HEK293 (cell line): ENCODE results near the gene DPP6.

ENCODE experiments used
- CTCF ChIA-PET: fragments of 350-600 bp; formaldehyde crosslinking; extraction: SDS; loops from one replicate; lab custom pipeline; 2021; ENCODE audit warnings: antibody characterized with exemption; lab: Yijun Ruan, JAX
- POLR2A ChIA-PET: fragments of 300-600 bp; formaldehyde crosslinking; extraction: SDS; loops from one replicate; lab custom pipeline; 2020; ENCODE audit warnings: antibody characterized with exemption, inconsistent platforms; lab: Yijun Ruan, JAX
- H3K27ac ChIP-seq: fragments of 200-500 bp; sonication (Bioruptor generic); 2 replicates; pipeline ENCODE4 v1.5.1; 2014; ENCODE audit warnings: low read depth, low read length, control low read depth, inconsistent platforms; ENCODE audit errors: extremely low read depth
- H3K36me3 ChIP-seq, 2 experiments: fragments of 200-500 bp in 1 of 2; sonication (Bioruptor generic) in 1 of 2; 1 replicate in 1 of 2; 2 replicates in 1 of 2; pipeline ENCODE4 v1.5.1; 2014 to 2017; ENCODE audit warnings: inconsistent platforms in 2 of 2, low read length in 2 of 2; ENCODE audit not compliant: control insufficient read depth in 2 of 2, insufficient read depth in 1 of 2
- H3K4me1 ChIP-seq: fragments of 200-500 bp; sonication (Bioruptor generic); 2 replicates; pipeline ENCODE4 v1.5.1; 2014; ENCODE audit warnings: mild to moderate bottlenecking, low read length, inconsistent platforms; ENCODE audit not compliant: control insufficient read depth, insufficient read depth
- H3K4me3 ChIP-seq: 2 replicates; pipeline ENCODE4 v1.5.1; 2011; ENCODE audit warnings: low read depth, mild to moderate bottlenecking, control low read depth, low read length, moderate library complexity
- H3K9me3 ChIP-seq: fragments of 200-500 bp; sonication (Bioruptor generic); 2 replicates; pipeline ENCODE4 v1.5.1; 2014; ENCODE audit warnings: low read depth, low read length, inconsistent platforms; ENCODE audit not compliant: control insufficient read depth, insufficient read depth
- FEZF1 ChIP-seq: fragments of 450-650 bp; formaldehyde crosslinking; IDR thresholded peaks from 2 replicates; pipeline ENCODE4 v1.5.1; 2016; ENCODE audit warnings: missing biosample characterization, missing genetic modification characterization
- SALL2 ChIP-seq: fragments of 450-650 bp; formaldehyde crosslinking; IDR thresholded peaks from 2 replicates; pipeline ENCODE4 v1.5.0; 2017; ENCODE audit warnings: missing biosample characterization, mild to moderate bottlenecking, missing genetic modification characterization, borderline replicate concordance
- ZBTB17 ChIP-seq: fragments of 450-650 bp; formaldehyde crosslinking; IDR thresholded peaks from 2 replicates; pipeline ENCODE4 v1.5.1; 2016; ENCODE audit warnings: missing biosample characterization, missing genetic modification characterization
- ZBTB8A ChIP-seq: fragments of 450-650 bp; formaldehyde crosslinking; IDR thresholded peaks from 2 replicates; pipeline ENCODE4 v1.5.1; 2016; ENCODE audit warnings: missing biosample characterization, missing genetic modification characterization
- ZEB2 ChIP-seq: fragments of 450-650 bp; formaldehyde crosslinking; IDR thresholded peaks from 2 replicates; pipeline ENCODE4 v1.5.1; 2016; ENCODE audit warnings: missing biosample characterization, missing genetic modification characterization
- ZNF112 ChIP-seq: fragments of 450-650 bp; formaldehyde crosslinking; IDR thresholded peaks from 2 replicates; pipeline ENCODE4 v1.5.0; 2017; ENCODE audit warnings: missing biosample characterization, missing genetic modification characterization
- ZNF2 ChIP-seq: fragments of 450-650 bp; formaldehyde crosslinking; IDR thresholded peaks from 2 replicates; pipeline ENCODE4 v1.5.1; 2016; ENCODE audit warnings: missing biosample characterization, missing genetic modification characterization
- ZNF280D ChIP-seq: fragments of 450-650 bp; formaldehyde crosslinking; IDR thresholded peaks from 2 replicates; pipeline ENCODE4 v1.5.1; 2016; ENCODE audit warnings: missing biosample characterization, missing genetic modification characterization
- ZNF335 ChIP-seq: fragments of 450-650 bp; formaldehyde crosslinking; conservative IDR thresholded peaks from 2 replicates; pipeline ENCODE4 v1.5.1; 2016; ENCODE audit warnings: missing biosample characterization, missing genetic modification characterization
- ZNF354C ChIP-seq: fragments of 450-650 bp; formaldehyde crosslinking; IDR thresholded peaks from 2 replicates; pipeline ENCODE4 v1.5.1; 2016; ENCODE audit warnings: missing biosample characterization, missing genetic modification characterization, low read depth, borderline replicate concordance
- ZNF433 ChIP-seq: fragments of 450-650 bp; formaldehyde crosslinking; IDR thresholded peaks from 2 replicates; pipeline ENCODE4 v1.5.1; 2016; ENCODE audit warnings: missing biosample characterization, missing genetic modification characterization, low read depth
- ZNF449 ChIP-seq: fragments of 450-650 bp; formaldehyde crosslinking; IDR thresholded peaks from 2 replicates; pipeline ENCODE4 v1.5.1; 2017; ENCODE audit warnings: missing biosample characterization, mild to moderate bottlenecking, missing genetic modification characterization, moderate library complexity
- ZNF548 ChIP-seq: fragments of 450-650 bp; formaldehyde crosslinking; IDR thresholded peaks from 2 replicates; pipeline ENCODE4 v1.5.1; 2016; ENCODE audit warnings: missing biosample characterization, missing genetic modification characterization
- ZNF571 ChIP-seq: fragments of 450-650 bp; formaldehyde crosslinking; IDR thresholded peaks from 2 replicates; pipeline ENCODE4 v1.5.0; 2017; ENCODE audit warnings: missing biosample characterization, missing genetic modification characterization
- ZNF596 ChIP-seq: fragments of 450-650 bp; IDR thresholded peaks from 2 replicates; pipeline ENCODE4 v1.5.0; 2018; ENCODE audit warnings: missing biosample characterization, mild to moderate bottlenecking, missing genetic modification characterization, moderate library complexity
- ZNF776 ChIP-seq: fragments of 450-650 bp; formaldehyde crosslinking; IDR thresholded peaks from 2 replicates; pipeline ENCODE4 v1.5.0; 2017; ENCODE audit warnings: missing biosample characterization, missing genetic modification characterization, borderline replicate concordance
- ZNF792 ChIP-seq: fragments of 450-650 bp; formaldehyde crosslinking; IDR thresholded peaks from 2 replicates; pipeline ENCODE4 v1.5.1; 2016; ENCODE audit warnings: missing biosample characterization, missing genetic modification characterization
- TF ChIP-seq, protein P1 (sequence below): fragments of 450-650 bp; formaldehyde crosslinking; IDR thresholded peaks from 2 replicates; pipeline ENCODE4 v1.5.1; 2016; ENCODE audit warnings: missing biosample characterization, missing genetic modification characterization
- TF ChIP-seq, protein P2 (sequence below): fragments of 450-650 bp; formaldehyde crosslinking; IDR thresholded peaks from 2 replicates; pipeline ENCODE4 v1.5.1; 2016; ENCODE audit warnings: missing biosample characterization, missing genetic modification characterization, borderline replicate concordance
- TF ChIP-seq, protein P3 (sequence below): fragments of 450-650 bp; formaldehyde crosslinking; IDR thresholded peaks from 2 replicates; pipeline ENCODE4 v1.5.1; 2016; ENCODE audit warnings: missing biosample characterization, missing genetic modification characterization

The DPP6 gene

GRCh38 chr7:154598396-154598795 lies 546.2 kb downstream of the DPP6 start:
- no peaks in the 10 kb centered on the region for H3K4me1 ChIP-seq
- no peaks in the 10 kb centered on the region for H3K36me3 ChIP-seq
- TF ChIP-seq ZNF354C (tag by site-specific recombination) (no peak), ZNF596 (no peak)
- TF ChIP-seq, all 188 proteins: peak for 0
- no peak overlapping the region for H3K27ac ChIP-seq
- ChIA-PET CTCF (no interaction called here), POLR2A (no interaction called here)
- H3K9me3 ChIP-seq = no peaks in the 10 kb centered on the region
- no peak overlapping the region for H3K4me3 ChIP-seq

- POLR2A ChIA-PET = no interaction called here
Observed at GRCh38 chr7:154598864-154599263, 546.7 kb downstream of the DPP6 start.

More at GRCh38 chr7:154598864-154599263, 546.7 kb downstream of the DPP6 start:
- TF ChIP-seq ZBTB8A (tag by site-specific recombination) (no peak), FEZF1 (tag by site-specific recombination) (no peak), ZNF571 (no peak), ZNF792 (no peak), ZNF776 (tag by site-specific recombination) (no peak), ZNF112 (tag by site-specific recombination) (no peak), ZNF449 (tag by site-specific recombination) (no peak), ZBTB17 (tag by site-specific recombination) (no peak), ZNF548 (tag by site-specific recombination) (no peak), ZNF433 (tag by site-specific recombination) (no peak), ZNF280D (tag by site-specific recombination) (no peak), ZEB2 (no peak), ZNF2 (tag by site-specific recombination) (no peak), SALL2 (tag by site-specific recombination) (no peak), ZNF335 (tag by site-specific recombination) (no peak)
- TF ChIP-seq, protein P1, sequence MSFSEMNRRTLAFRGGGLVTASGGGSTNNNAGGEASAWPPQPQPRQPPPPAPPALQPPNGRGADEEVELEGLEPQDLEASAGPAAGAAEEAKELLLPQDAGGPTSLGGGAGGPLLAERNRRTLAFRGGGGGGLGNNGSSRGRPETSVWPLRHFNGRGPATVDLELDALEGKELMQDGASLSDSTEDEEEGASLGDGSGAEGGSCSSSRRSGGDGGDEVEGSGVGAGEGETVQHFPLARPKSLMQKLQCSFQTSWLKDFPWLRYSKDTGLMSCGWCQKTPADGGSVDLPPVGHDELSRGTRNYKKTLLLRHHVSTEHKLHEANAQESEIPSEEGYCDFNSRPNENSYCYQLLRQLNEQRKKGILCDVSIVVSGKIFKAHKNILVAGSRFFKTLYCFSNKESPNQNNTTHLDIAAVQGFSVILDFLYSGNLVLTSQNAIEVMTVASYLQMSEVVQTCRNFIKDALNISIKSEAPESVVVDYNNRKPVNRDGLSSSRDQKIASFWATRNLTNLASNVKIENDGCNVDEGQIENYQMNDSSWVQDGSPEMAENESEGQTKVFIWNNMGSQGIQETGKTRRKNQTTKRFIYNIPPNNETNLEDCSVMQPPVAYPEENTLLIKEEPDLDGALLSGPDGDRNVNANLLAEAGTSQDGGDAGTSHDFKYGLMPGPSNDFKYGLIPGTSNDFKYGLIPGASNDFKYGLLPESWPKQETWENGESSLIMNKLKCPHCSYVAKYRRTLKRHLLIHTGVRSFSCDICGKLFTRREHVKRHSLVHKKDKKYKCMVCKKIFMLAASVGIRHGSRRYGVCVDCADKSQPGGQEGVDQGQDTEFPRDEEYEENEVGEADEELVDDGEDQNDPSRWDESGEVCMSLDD (tag by site-specific recombination) = no peak
- TF ChIP-seq, protein P2, sequence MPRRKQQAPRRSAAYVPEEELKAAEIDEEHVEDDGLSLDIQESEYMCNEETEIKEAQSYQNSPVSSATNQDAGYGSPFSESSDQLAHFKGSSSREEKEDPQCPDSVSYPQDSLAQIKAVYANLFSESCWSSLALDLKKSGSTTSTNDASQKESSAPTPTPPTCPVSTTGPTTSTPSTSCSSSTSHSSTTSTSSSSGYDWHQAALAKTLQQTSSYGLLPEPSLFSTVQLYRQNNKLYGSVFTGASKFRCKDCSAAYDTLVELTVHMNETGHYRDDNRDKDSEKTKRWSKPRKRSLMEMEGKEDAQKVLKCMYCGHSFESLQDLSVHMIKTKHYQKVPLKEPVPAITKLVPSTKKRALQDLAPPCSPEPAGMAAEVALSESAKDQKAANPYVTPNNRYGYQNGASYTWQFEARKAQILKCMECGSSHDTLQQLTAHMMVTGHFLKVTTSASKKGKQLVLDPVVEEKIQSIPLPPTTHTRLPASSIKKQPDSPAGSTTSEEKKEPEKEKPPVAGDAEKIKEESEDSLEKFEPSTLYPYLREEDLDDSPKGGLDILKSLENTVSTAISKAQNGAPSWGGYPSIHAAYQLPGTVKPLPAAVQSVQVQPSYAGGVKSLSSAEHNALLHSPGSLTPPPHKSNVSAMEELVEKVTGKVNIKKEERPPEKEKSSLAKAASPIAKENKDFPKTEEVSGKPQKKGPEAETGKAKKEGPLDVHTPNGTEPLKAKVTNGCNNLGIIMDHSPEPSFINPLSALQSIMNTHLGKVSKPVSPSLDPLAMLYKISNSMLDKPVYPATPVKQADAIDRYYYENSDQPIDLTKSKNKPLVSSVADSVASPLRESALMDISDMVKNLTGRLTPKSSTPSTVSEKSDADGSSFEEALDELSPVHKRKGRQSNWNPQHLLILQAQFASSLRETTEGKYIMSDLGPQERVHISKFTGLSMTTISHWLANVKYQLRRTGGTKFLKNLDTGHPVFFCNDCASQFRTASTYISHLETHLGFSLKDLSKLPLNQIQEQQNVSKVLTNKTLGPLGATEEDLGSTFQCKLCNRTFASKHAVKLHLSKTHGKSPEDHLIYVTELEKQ (tag by site-specific recombination) = no peak
- TF ChIP-seq, protein P3, sequence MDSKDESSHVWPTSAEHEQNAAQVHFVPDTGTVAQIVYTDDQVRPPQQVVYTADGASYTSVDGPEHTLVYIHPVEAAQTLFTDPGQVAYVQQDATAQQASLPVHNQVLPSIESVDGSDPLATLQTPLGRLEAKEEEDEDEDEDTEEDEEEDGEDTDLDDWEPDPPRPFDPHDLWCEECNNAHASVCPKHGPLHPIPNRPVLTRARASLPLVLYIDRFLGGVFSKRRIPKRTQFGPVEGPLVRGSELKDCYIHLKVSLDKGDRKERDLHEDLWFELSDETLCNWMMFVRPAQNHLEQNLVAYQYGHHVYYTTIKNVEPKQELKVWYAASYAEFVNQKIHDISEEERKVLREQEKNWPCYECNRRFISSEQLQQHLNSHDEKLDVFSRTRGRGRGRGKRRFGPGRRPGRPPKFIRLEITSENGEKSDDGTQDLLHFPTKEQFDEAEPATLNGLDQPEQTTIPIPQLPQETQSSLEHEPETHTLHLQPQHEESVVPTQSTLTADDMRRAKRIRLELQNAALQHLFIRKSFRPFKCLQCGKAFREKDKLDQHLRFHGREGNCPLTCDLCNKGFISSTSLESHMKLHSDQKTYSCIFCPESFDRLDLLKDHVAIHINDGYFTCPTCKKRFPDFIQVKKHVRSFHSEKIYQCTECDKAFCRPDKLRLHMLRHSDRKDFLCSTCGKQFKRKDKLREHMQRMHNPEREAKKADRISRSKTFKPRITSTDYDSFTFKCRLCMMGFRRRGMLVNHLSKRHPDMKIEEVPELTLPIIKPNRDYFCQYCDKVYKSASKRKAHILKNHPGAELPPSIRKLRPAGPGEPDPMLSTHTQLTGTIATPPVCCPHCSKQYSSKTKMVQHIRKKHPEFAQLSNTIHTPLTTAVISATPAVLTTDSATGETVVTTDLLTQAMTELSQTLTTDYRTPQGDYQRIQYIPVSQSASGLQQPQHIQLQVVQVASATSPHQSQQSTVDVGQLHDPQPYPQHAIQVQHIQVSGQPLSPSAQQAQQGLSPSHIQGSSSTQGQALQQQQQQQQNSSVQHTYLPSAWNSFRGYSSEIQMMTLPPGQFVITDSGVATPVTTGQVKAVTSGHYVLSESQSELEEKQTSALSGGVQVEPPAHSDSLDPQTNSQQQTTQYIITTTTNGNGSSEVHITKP (tag by site-specific recombination) = no peak
- Histone ChIP-seq H3K4me3 (no peak overlapping the region), H3K9me3 (no peaks in the 10 kb centered on the region), H3K36me3 (no peaks in the 10 kb centered on the region), H3K4me1 (no peaks in the 10 kb centered on the region), H3K27ac (no peak overlapping the region)
- CTCF ChIA-PET = no interaction called here
